Aorta (tissue), 5 donors: ENCODE data around the gene STIM2. TPM values are rescaled to one million over a fixed set of nuclear protein-coding genes. Genes with fewer than 3 reads are reported as not detected.

Experiments used
- ATAC-seq: fragments of 200-7000 bp; cut with Tn5 transposase; one replicate; pipeline ENCODE4 v1.9.1; 2022; ENCODE audit warnings: moderate library complexity; ENCODE audit not compliant: low FRiP score
- DNase-seq, 2 donors: peaks; one replicate each; pipeline ENCODE4 v3.0.0-alpha.2; 2020
- H3K27ac ChIP-seq, 2 donors: one replicate each; pipeline ENCODE4 v1.5.1; 2013; ENCODE audit warnings: low read length in 2 of 2, mild to moderate bottlenecking in 2 of 2, moderate library complexity in 2 of 2, control low read depth in 1 of 2, inconsistent platforms in 1 of 2, low read depth in 1 of 2
- H3K27me3 ChIP-seq, 2 donors: one replicate each; pipeline ENCODE4 v1.6.1; 2013; ENCODE audit warnings: control low read depth in 1 of 2, low read length in 1 of 2, mild to moderate bottlenecking in 1 of 2, moderate library complexity in 1 of 2; ENCODE audit not compliant: insufficient read depth in 2 of 2, control insufficient read depth in 1 of 2
- H3K36me3 ChIP-seq, 2 donors: one replicate each; pipeline ENCODE4 v1.6.1; 2013; ENCODE audit warnings: control low read depth in 1 of 2, low read length in 1 of 2, mild to moderate bottlenecking in 1 of 2; ENCODE audit not compliant: insufficient read depth in 2 of 2, control insufficient read depth in 1 of 2
- H3K4me1 ChIP-seq, 2 donors: one replicate each; pipeline ENCODE4 v1.6.1; 2013; ENCODE audit warnings: low read length in 2 of 2, control low read depth in 1 of 2, mild to moderate bottlenecking in 1 of 2, moderate library complexity in 1 of 2; ENCODE audit not compliant: insufficient read depth in 2 of 2, control insufficient read depth in 1 of 2
- H3K4me3 ChIP-seq, 2 donors: one replicate each; pipeline ENCODE4 v1.5.1; 2013; ENCODE audit warnings: low read length in 2 of 2, control low read depth in 1 of 2, mild to moderate bottlenecking in 1 of 2
- H3K9me3 ChIP-seq: one replicate; pipeline ENCODE4 v1.6.1; 2013; ENCODE audit warnings: mild to moderate bottlenecking, low read length; ENCODE audit not compliant: control insufficient read depth
- WGBS, 2 donors: extraction: QIAGEN DNeasy Blood & Tissue Kit; methylation state at CpG; one replicate each; pipeline ENCODE4 v1.1.7; 2013; 5-methylcytosine and 5-hydroxymethylcytosine counted together
- intact Hi-C, 2 donors: fragments of 100-400 bp; cut with DNase I; formaldehyde crosslinking; loops; one replicate each; pipeline versions ENCODE4 v1.14.2 to v1.15.0; 2022
- polyA plus RNA-seq, 2 donors: library from polyadenylated mRNA; stranded (reverse); fragments of 200-250 nt; gene quantifications; one replicate each; pipeline ENCODE4 v1.2.3, GENCODE V29; 2013
- total RNA-seq, 2 donors: library from RNA; stranded (reverse); fragmentation: NEBNext Ultra II Directional; extraction: Animal tissue kit (Norgen Biotek cat#: 25700); gene quantifications; one replicate each; pipeline ENCODE4 v1.2.1, GENCODE V29; 2021
- donor health status: healthy with polysubstance abuse.
- donor health status: Bipolar disorder and iron deficiency.
- donor health status: DM: no; HTN: no; CAD: no.
- donor health status: DM: no; HTN: no; CAD: no.
- donor health status: DM: yes; HTN: yes; CAD: no.

The STIM2 gene
- total and polyA plus RNA-seq, 4 donors, result 5.0 to 31.2 (median 12.7) TPM

- Histone ChIP-seq H3K4me3 (no peak overlapping the region), H3K9me3 (no peaks in the 10 kb centered on the region), H3K4me1 (peaks cover 0 to 5% of the 10 kb centered on the region in 2 donors), H3K27me3 (no peaks in the 10 kb centered on the region), H3K27ac (no peak overlapping the region), H3K36me3 (no peaks in the 10 kb centered on the region)
- DNase-seq (no peak), ATAC-seq (no peak)
- intact Hi-C loops, result no loop called here
Measured at GRCh38 chr4:26911254-26911653, 50.6 kb downstream of the STIM2 start.

- DNase-seq, result no peak
- Histone ChIP-seq H3K4me1 (peaks cover 0 to 5% of the 10 kb centered on the region in 2 donors), H3K4me3 (no peak overlapping the region), H3K27ac (no peak overlapping the region), H3K36me3 (no peaks in the 10 kb centered on the region), H3K27me3 (no peaks in the 10 kb centered on the region), H3K9me3 (no peaks in the 10 kb centered on the region)
- intact Hi-C loops, result no loop called here
- ATAC-seq, result no peak
- WGBS, 2 donors, result 95 to 99% methylated on average over 6 of the region's 6 CpGs
Measured at GRCh38 chr4:26912069-26912468, 51.4 kb downstream of the STIM2 start.

- Histone ChIP-seq H3K36me3 (no peaks in the 10 kb centered on the region), H3K4me3 (no peak overlapping the region), H3K4me1 (no peaks in the 10 kb centered on the region), H3K27me3 (no peaks in the 10 kb centered on the region), H3K9me3 (no peaks in the 10 kb centered on the region), H3K27ac (no peak overlapping the region)
- intact Hi-C loops, result no loop called here
- DNase-seq (no peak), ATAC-seq (no peak)
- WGBS, 2 donors, result 64 to 95% methylated on average over 2 to 3 of the region's 3 CpGs
Measured at GRCh38 chr4:26912810-26913209, 52.2 kb downstream of the STIM2 start.

GRCh38 chr4:26916195-26916594 lies 55.6 kb downstream of the STIM2 start:
- H3K4me3 ChIP-seq, result no peak overlapping the region
- peaks cover 0 to 2% of the 10 kb centered on the region in 2 donors for H3K36me3 ChIP-seq
- WGBS, 2 donors, result 23 to 24% methylated on average over 1 of the region's 1 CpG
- ATAC-seq (no peak), DNase-seq (no peak)
- no peaks in the 10 kb centered on the region for H3K27me3 ChIP-seq
- H3K27ac ChIP-seq, result no peak overlapping the region
- intact Hi-C loops, result no loop called here
- no peaks in the 10 kb centered on the region for H3K9me3 ChIP-seq
- peaks cover 0 to 6% of the 10 kb centered on the region in 2 donors for H3K4me1 ChIP-seq

- 87 to 92% methylated on average over 4 of the region's 4 CpGs for WGBS, 2 donors
- no peaks in the 10 kb centered on the region for H3K36me3 ChIP-seq
- intact Hi-C loops, result no loop called here
Measured at GRCh38 chr4:26930964-26931363, 70.3 kb downstream of the STIM2 start.

GRCh38 chr4:26931451-26931850 lies 70.8 kb downstream of the STIM2 start:
- intact Hi-C loops, result no loop called here
- H3K4me3 ChIP-seq, result no peak overlapping the region
- no peaks in the 10 kb centered on the region for H3K4me1 ChIP-seq
- no peak overlapping the region for H3K27ac ChIP-seq
- no peaks in the 10 kb centered on the region for H3K27me3 ChIP-seq
- ATAC-seq (no peak), DNase-seq (no peak)
- WGBS, 2 donors, result 98 to 99% methylated on average over 1 of the region's 1 CpG
- H3K9me3 ChIP-seq, result no peaks in the 10 kb centered on the region
- H3K36me3 ChIP-seq, result no peaks in the 10 kb centered on the region

More at GRCh38 chr4:26930964-26931363, 70.3 kb downstream of the STIM2 start:
- H3K27ac ChIP-seq, result no peak overlapping the region
- no peak for ATAC-seq
- no peak for DNase-seq
- no peaks in the 10 kb centered on the region for H3K4me1 ChIP-seq
- no peak overlapping the region for H3K4me3 ChIP-seq
- no peaks in the 10 kb centered on the region for H3K27me3 ChIP-seq
- no peaks in the 10 kb centered on the region for H3K9me3 ChIP-seq

GRCh38 chr4:26931966-26932365 lies 71.3 kb downstream of the STIM2 start:
- DNase-seq, result no peak
- Histone ChIP-seq H3K36me3 (no peaks in the 10 kb centered on the region), H3K4me1 (no peaks in the 10 kb centered on the region), H3K4me3 (no peak overlapping the region), H3K27me3 (no peaks in the 10 kb centered on the region), H3K9me3 (no peaks in the 10 kb centered on the region), H3K27ac (no peak overlapping the region)
- ATAC-seq, result no peak
- intact Hi-C loops, result no loop called here
- 94 to 97% methylated on average over 3 of the region's 3 CpGs for WGBS, 2 donors

- WGBS, 2 donors, result 83 to 87% methylated on average over 1 of the region's 1 CpG
- intact Hi-C loops, result no loop called here
- no peak for DNase-seq
Measured at GRCh38 chr4:26935397-26935796, 74.8 kb downstream of the STIM2 start.

GRCh38 chr4:26936284-26937065 lies 75.8 kb downstream of the STIM2 start:
- 95 to 98% methylated on average over 5 of the region's 5 CpGs for WGBS, 2 donors
- Histone ChIP-seq H3K4me3 (no peak overlapping the region), H3K9me3 (no peaks in the 10 kb centered on the region), H3K4me1 (peaks cover 0 to 2% of the 10 kb centered on the region in 2 donors), H3K27me3 (no peaks in the 10 kb centered on the region), H3K36me3 (no peaks in the 10 kb centered on the region), H3K27ac (no peak overlapping the region)
- no peak for ATAC-seq
- no peak for DNase-seq
- intact Hi-C loops, result no loop called here

More at GRCh38 chr4:26935397-26935796, 74.8 kb downstream of the STIM2 start:
- Histone ChIP-seq H3K27ac (no peak overlapping the region), H3K4me3 (no peak overlapping the region), H3K36me3 (no peaks in the 10 kb centered on the region), H3K27me3 (no peaks in the 10 kb centered on the region), H3K4me1 (peaks cover 0 to 2% of the 10 kb centered on the region in 2 donors), H3K9me3 (no peaks in the 10 kb centered on the region)
- no peak for ATAC-seq
